HepG2 (cell line): ENCODE measurements around the gene UBE2I. TPM values are rescaled to one million over a fixed set of nuclear protein-coding genes. Genes with fewer than 3 reads are reported as not detected.

Experiments used
- ATF1 ChIP-seq: IDR thresholded peaks from 2 replicates; pipeline ENCODE4 v1.6.1; 2016; ENCODE audit warnings: mild to moderate bottlenecking, control low read depth
- CENPBD1 ChIP-seq: sonication (generic); formaldehyde crosslinking; IDR thresholded peaks from 2 replicates; pipeline ENCODE4 v1.8.0; 2022; ENCODE audit warnings: missing genetic modification reagents, low read depth, mild to moderate bottlenecking, borderline replicate concordance
- DNMT1 ChIP-seq: sonication (generic); formaldehyde crosslinking; IDR thresholded peaks from 2 replicates; pipeline ENCODE4 v1.5.1; 2020; ENCODE audit warnings: mild to moderate bottlenecking, missing genetic modification reagents
- GABPB1 ChIP-seq: IDR thresholded peaks from 2 replicates; pipeline ENCODE4 v1.6.1; 2016; ENCODE audit warnings: mild to moderate bottlenecking, missing genetic modification reagents, moderate library complexity, missing compliant biosample characterization
- HINFP ChIP-seq: sonication (generic); formaldehyde crosslinking; IDR thresholded peaks from 2 replicates; pipeline ENCODE4 v1.4.0; 2020; ENCODE audit warnings: low read depth, mild to moderate bottlenecking, missing genetic modification reagents
- HNRNPH1 ChIP-seq: fragments of 200-400 bp; formaldehyde crosslinking; optimal IDR thresholded peaks from 2 replicates; pipeline ENCODE3; 2017; ENCODE audit warnings: mild to moderate bottlenecking, low read depth, low read length
- HNRNPK ChIP-seq: fragments of 200-400 bp; formaldehyde crosslinking; IDR thresholded peaks from 2 replicates; pipeline ENCODE4 v1.6.1; 2018; ENCODE audit warnings: low read length, low read depth, moderate library complexity, mild to moderate bottlenecking; ENCODE audit not compliant: poor library complexity, severe bottlenecking
- IKZF1 ChIP-seq: fragments of 450-650 bp; IDR thresholded peaks from 2 replicates; pipeline ENCODE4 v1.7.1; 2016
- JUN ChIP-seq: sonication (generic); formaldehyde crosslinking; IDR thresholded peaks from 2 replicates; pipeline ENCODE4 v1.4.0; 2020; ENCODE audit warnings: mild to moderate bottlenecking, missing genetic modification reagents
- LBX2 ChIP-seq: sonication (generic); formaldehyde crosslinking; IDR thresholded peaks from 2 replicates; pipeline ENCODE4 v1.5.0; 2020; ENCODE audit warnings: missing genetic modification reagents, mild to moderate bottlenecking, borderline replicate concordance
- MEIS1 ChIP-seq: sonication (generic); formaldehyde crosslinking; IDR thresholded peaks from 2 replicates; pipeline ENCODE4 v1.9.0; 2021; ENCODE audit warnings: mild to moderate bottlenecking, missing genetic modification reagents, moderate library complexity, borderline replicate concordance
- PPARG ChIP-seq: conservative IDR thresholded peaks from 2 replicates; pipeline ENCODE4 v1.6.1; 2016; ENCODE audit warnings: missing biosample characterization, missing genetic modification reagents
- RAD21 ChIP-seq: fragments of 450-650 bp; formaldehyde crosslinking; IDR thresholded peaks from 2 replicates; pipeline ENCODE4 v1.5.0; 2020; ENCODE audit warnings: mild to moderate bottlenecking
- TGIF2 ChIP-seq: IDR thresholded peaks from 2 replicates; pipeline ENCODE4 v1.6.1; 2016; ENCODE audit warnings: control low read depth, missing compliant biosample characterization
- ZBTB8A ChIP-seq: sonication (generic); formaldehyde crosslinking; IDR thresholded peaks from 2 replicates; pipeline ENCODE4 v1.4.0; 2020; ENCODE audit warnings: mild to moderate bottlenecking, low read depth, missing genetic modification reagents, borderline replicate concordance
- ZNF124 ChIP-seq: sonication (generic); formaldehyde crosslinking; IDR thresholded peaks from 2 replicates; pipeline ENCODE4 v1.4.0; 2020; ENCODE audit warnings: missing genetic modification reagents
- ZNF143 ChIP-seq: sonication (generic); formaldehyde crosslinking; IDR thresholded peaks from 2 replicates; pipeline ENCODE4 v1.4.0; 2020; ENCODE audit warnings: missing genetic modification reagents
- ZNF317 ChIP-seq: sonication (generic); formaldehyde crosslinking; IDR thresholded peaks from 2 replicates; pipeline ENCODE4 v1.5.0; 2020; ENCODE audit warnings: mild to moderate bottlenecking, missing genetic modification reagents
- ZNF550 ChIP-seq: sonication (generic); formaldehyde crosslinking; IDR thresholded peaks from 2 replicates; pipeline ENCODE4 v1.4.0; 2020; ENCODE audit warnings: mild to moderate bottlenecking, missing genetic modification reagents, borderline replicate concordance
- ZNF574 ChIP-seq: sonication (generic); formaldehyde crosslinking; IDR thresholded peaks from 2 replicates; pipeline ENCODE4 v1.4.0; 2020; ENCODE audit warnings: missing genetic modification reagents
- ZNF614 ChIP-seq: IDR thresholded peaks from 2 replicates; pipeline ENCODE4 v1.6.1; 2018; ENCODE audit warnings: missing biosample characterization, missing genetic modification reagents, inconsistent platforms, borderline replicate concordance
- ZNF670 ChIP-seq: sonication (generic); formaldehyde crosslinking; IDR thresholded peaks from 2 replicates; pipeline ENCODE4 v1.8.0; 2022; ENCODE audit warnings: mild to moderate bottlenecking, missing genetic modification reagents, borderline replicate concordance
- ZNF674 ChIP-seq: sonication (generic); formaldehyde crosslinking; IDR thresholded peaks from 2 replicates; pipeline ENCODE4 v1.5.0; 2020; ENCODE audit warnings: low read depth, mild to moderate bottlenecking, missing genetic modification reagents
- ZNF816 ChIP-seq: sonication (generic); formaldehyde crosslinking; IDR thresholded peaks from 2 replicates; pipeline ENCODE4 v1.8.0; 2022; ENCODE audit warnings: missing genetic modification reagents, mild to moderate bottlenecking, borderline replicate concordance
- ZNF841 ChIP-seq: sonication (generic); formaldehyde crosslinking; IDR thresholded peaks from 2 replicates; pipeline ENCODE4 v1.8.1; 2023; ENCODE audit warnings: missing genetic modification reagents, borderline replicate concordance
- polyA plus RNA-seq, 8 experiments: library from polyadenylated mRNA; depleted of rRNA in 3 of 8; stranded (reverse) in 7 of 8; unstranded in 1 of 8; fragments of >200 nt; fragmentation: Illumina TruSeq in 4 of 8; extraction: Trizol in 4 of 8; gene quantifications; 2 replicates each; pipeline versions ENCODE4 v1.2.1 to v1.2.3, GENCODE V29; 2011 to 2016; ENCODE audit warnings: low read depth in 4 of 8, missing spikeins in 1 of 8, mixed read lengths in 1 of 8; ENCODE audit not compliant: insufficient read depth in 1 of 8
- total RNA-seq, 5 experiments: library from RNA; depleted of rRNA; stranded (reverse); fragments of >200 nt; fragmentation: Illumina TruSeq; extraction: Trizol; gene quantifications; 2 replicates each; pipeline ENCODE4 v1.2.3, GENCODE V29; 2016; ENCODE audit warnings: low read depth in 1 of 5

UBE2I gene
- total and polyA plus RNA-seq, 2 of the 13 experiments (the other 11 are each of a cell fraction or from before 2014, with no cell fraction given): 75.8 to 98.9 TPM

GRCh38 chr16:1351582-1352362, 42.3 kb downstream of the UBE2I start, which contains the start of the genes GNPTG and TSR3 (continued):
- TF ChIP-seq HINFP (CRISPR knock-in tag): peak; percentile 84; the same call in 1 of the 2 replicates
- no peak for TF ChIP-seq ZNF674 (CRISPR knock-in tag)
- no peak for TF ChIP-seq ZNF614 (CRISPR knock-in tag)
- TF ChIP-seq ZNF670: no peak
- no peak for TF ChIP-seq CENPBD1 (CRISPR knock-in tag)
- TF ChIP-seq ZNF574 (CRISPR knock-in tag): peak; percentile 95
- peak; percentile 52; the same call in 1 of the 2 replicates for TF ChIP-seq ZNF124 (CRISPR knock-in tag)
- no peak for TF ChIP-seq IKZF1
- peak; percentile 93 for TF ChIP-seq GABPB1
- no peak for TF ChIP-seq LBX2
- no peak for TF ChIP-seq JUN (CRISPR knock-in tag)
- TF ChIP-seq RAD21 (CRISPR knock-in tag): peak; percentile 54
- no peak for TF ChIP-seq ZBTB8A
- TF ChIP-seq ZNF550 (CRISPR knock-in tag): no peak
- TF ChIP-seq ATF1 (CRISPR knock-in tag): no peak
- peak; percentile 23 for TF ChIP-seq HNRNPK
- TF ChIP-seq ZNF143 (CRISPR knock-in tag): peak; percentile 89
- TF ChIP-seq ZNF816: no peak
- TF ChIP-seq ZNF841: no peak
- no peak for TF ChIP-seq HNRNPH1
- TF ChIP-seq MEIS1 (CRISPR knock-in tag): peak; percentile 43; the same call in 1 of the 2 replicates
- TF ChIP-seq ZNF317 (CRISPR knock-in tag): no peak
- 0 out of 2 replicates have a peak, but pooled peaks have one; percentile 79 for TF ChIP-seq DNMT1 (CRISPR knock-in tag)
- TF ChIP-seq TGIF2 (CRISPR knock-in tag): peak; percentile 86; the same call in 1 of the 2 replicates
- TF ChIP-seq PPARG (CRISPR knock-in tag): no peak; the same call in 1 of the 2 replicates
